ENCODE data around the gene TTLL8. TPM values are rescaled to one million over a fixed set of nuclear protein-coding genes. Genes with fewer than 3 reads are reported as not detected.

TTLL8 gene
- polyA plus RNA-seq, 2 of the 4 experiments (the other 2 are of a cell fraction) = not detected

- TF ChIP-seq SREBF2 (IDR thresholded peaks at IDR 0.05) = no peak
- TF ChIP-seq POLR2A (IDR thresholded peaks at IDR 0.05; ENCODE audit: low read length) = no peak
These were observed 61.4 kb downstream of the TTLL8 start (continued) for GRCh38 chr22:49996518-49997250.

DNA sequence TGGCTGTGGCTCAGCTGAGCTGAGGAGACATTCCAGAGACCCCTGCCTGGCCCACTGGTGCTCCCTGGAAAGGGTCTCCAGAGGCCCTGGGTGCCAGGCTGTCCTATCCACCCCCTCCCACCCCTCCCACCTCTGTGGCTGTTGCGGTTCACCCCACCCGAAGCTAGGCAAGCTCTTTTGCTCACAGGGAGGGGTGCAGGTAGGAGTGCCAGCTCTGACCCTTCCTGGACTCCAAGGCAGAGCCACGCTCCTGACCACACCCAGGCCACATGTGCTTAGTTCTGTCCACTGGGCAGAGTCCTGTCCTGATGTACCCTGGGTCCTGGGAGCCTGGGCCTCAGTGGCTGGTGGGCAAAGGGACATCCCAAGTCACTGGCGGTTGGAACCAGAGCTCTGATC is 62.0 kb downstream of the TTLL8 start:
- Histone ChIP-seq H3K27ac (0 out of 6 replicates have a peak overlapping the region, but pooled peaks of 1 of the 2 experiments have one; percentile 12), H3K4me1 (peaks cover 4% of the 10 kb centered on the region; the same call in 1 of the 3 replicates), H3K4me2 (no peak overlapping the region), H3K9me3 (peaks cover 3% of the 10 kb centered on the region; the same call in 1 of the 3 replicates), H3K4me3 (no peak overlapping the region)
- CTCF ChIA-PET = interaction anchor here (0.5 to 6.5 kb wide), 4 partner anchors 14 to 120 kb away, joined by 3 to 39 read pairs (median 16); no protein-coding TSS in a partner anchor
- WGBS (ENCODE audit: missing lambda C conversion rate) = 100% methylated on average over 1 of the region's 4 CpGs
- no peak for TF ChIP-seq MAFK (IDR thresholded peaks at IDR 0.05; ENCODE audit: partially characterized antibody)
- TF ChIP-seq EHMT2 (IDR thresholded peaks at IDR 0.05; ENCODE audit: low read depth) = no peak
- TF ChIP-seq POLR2A (IDR thresholded peaks at IDR 0.05; ENCODE audit: low read length) = no peak
- no peak for TF ChIP-seq TFCP2L1 (CRISPR knock-in tag; IDR thresholded peaks at IDR 0.05)
- TF ChIP-seq HEYL (CRISPR knock-in tag; IDR thresholded peaks at IDR 0.05) = no peak
- TF ChIP-seq ZC3H11A (IDR thresholded peaks at IDR 0.05) = no peak
- TF ChIP-seq EP300 (IDR thresholded peaks at IDR 0.05) = no peak
- no peak for TF ChIP-seq HOXA7 (CRISPR knock-in tag; IDR thresholded peaks at IDR 0.05)
- TF ChIP-seq, protein P1, sequence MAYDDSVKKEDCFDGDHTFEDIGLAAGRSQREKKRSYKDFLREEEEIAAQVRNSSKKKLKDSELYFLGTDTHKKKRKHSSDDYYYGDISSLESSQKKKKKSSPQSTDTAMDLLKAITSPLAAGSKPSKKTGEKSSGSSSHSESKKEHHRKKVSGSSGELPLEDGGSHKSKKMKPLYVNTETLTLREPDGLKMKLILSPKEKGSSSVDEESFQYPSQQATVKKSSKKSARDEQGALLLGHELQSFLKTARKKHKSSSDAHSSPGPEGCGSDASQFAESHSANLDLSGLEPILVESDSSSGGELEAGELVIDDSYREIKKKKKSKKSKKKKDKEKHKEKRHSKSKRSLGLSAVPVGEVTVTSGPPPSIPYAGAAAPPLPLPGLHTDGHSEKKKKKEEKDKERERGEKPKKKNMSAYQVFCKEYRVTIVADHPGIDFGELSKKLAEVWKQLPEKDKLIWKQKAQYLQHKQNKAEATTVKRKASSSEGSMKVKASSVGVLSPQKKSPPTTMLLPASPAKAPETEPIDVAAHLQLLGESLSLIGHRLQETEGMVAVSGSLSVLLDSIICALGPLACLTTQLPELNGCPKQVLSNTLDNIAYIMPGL (CRISPR knock-in tag; IDR thresholded peaks at IDR 0.05; ENCODE audit: borderline replicate concordance) = no peak
- no peak for TF ChIP-seq POLR2AphosphoS2 (conservative IDR thresholded peaks at IDR 0.05; ENCODE audit: low read length)
- TF ChIP-seq FOXS1 (CRISPR knock-in tag; IDR thresholded peaks at IDR 0.05) = no peak
- POLR2A ChIA-PET = no interaction called here
- ATAC-seq = no peak
- DNase-seq (ENCODE audit: low read depth in 1 of 2, low spot score in 1 of 2) = no peak
- no peak for FAIRE-seq

DNA sequence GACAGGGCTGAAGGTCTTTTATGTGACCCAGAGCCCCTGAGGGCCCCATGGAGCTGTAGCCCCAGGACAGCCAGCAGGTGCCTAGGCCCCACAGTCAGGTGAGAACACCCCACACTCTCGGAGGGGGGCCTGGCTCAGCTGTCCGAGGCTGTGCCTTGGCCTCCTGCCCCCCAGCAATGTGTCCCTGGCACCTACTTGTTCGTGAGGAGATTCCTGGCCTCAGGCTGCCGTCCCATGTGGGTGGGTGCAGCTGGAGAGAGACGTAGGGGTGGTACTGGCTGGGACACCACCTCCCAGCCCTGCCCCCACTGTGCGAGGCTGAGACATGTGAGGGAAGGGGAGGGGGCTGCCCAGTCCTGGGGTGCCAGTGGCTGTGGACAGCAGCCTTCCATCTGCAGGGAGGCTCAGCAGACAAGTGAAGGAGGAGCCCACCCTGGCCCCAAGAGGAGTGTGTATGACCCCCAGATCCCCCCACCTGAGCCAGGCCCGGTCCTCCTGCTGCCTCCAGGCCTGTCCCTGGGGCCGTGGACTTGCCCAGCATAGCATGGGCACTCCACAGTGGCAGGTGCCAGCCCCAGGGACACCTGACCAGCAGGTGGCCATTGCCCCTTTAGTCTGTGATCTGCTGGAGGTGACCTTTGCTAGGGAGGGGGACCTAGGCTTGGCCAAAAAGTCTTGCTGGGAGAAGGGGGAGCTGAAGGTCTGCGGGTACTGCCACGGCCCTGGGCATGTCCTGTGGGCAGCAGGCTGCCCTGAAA is 62.6 kb downstream of the TTLL8 start:
- Histone ChIP-seq H3K4me2 (no peak overlapping the region), H3K4me3 (no peak overlapping the region), H3K27ac (no peak overlapping the region), H3K9me3 (peaks cover 8% of the 10 kb centered on the region; the same call in 1 of the 3 replicates), H3K4me1 (peaks cover 4% of the 10 kb centered on the region; the same call in 1 of the 3 replicates)
- WGBS (ENCODE audit: missing lambda C conversion rate) = 100% methylated on average over 1 of the region's 10 CpGs
- no peak for FAIRE-seq
- POLR2A ChIA-PET = no interaction called here
- CTCF ChIA-PET = interaction anchor here (0.5 to 6.5 kb wide), 7 partner anchors 10 to 121 kb away, joined by 3 to 39 read pairs (median 10); no protein-coding TSS in a partner anchor
- no peak for ATAC-seq
- TF ChIP-seq EP300 (IDR thresholded peaks at IDR 0.05) (no peak), HES2 (IDR thresholded peaks at IDR 0.05) (no peak), HOXA7 (CRISPR knock-in tag; IDR thresholded peaks at IDR 0.05) (no peak), FOXS1 (CRISPR knock-in tag; IDR thresholded peaks at IDR 0.05) (no peak), PHF8 (IDR thresholded peaks at IDR 0.05; ENCODE audit: borderline replicate concordance, low read depth) (no peak), CHD4 (IDR thresholded peaks at IDR 0.05; ENCODE audit: borderline replicate concordance) (no peak), JUN (IDR thresholded peaks at IDR 0.05) (no peak), ELK1 (IDR thresholded peaks at IDR 0.05; ENCODE audit: low read depth, low read length) (no peak), CEBPB (IDR thresholded peaks at IDR 0.05) (no peak), HEYL (CRISPR knock-in tag; IDR thresholded peaks at IDR 0.05) (no peak), MYC (IDR thresholded peaks at IDR 0.05; ENCODE audit: borderline replicate concordance, low read length) (no peak), RNF2 (IDR thresholded peaks at IDR 0.05; ENCODE audit: borderline replicate concordance, low read depth) (no peak), TP53 (CRISPR knock-in tag; IDR thresholded peaks at IDR 0.05) (no peak), POLR2AphosphoS2 (conservative IDR thresholded peaks at IDR 0.05; ENCODE audit: low read length) (no peak), EHF (CRISPR knock-in tag; IDR thresholded peaks at IDR 0.05) (no peak), ZNF302 (CRISPR knock-in tag; IDR thresholded peaks at IDR 0.05) (no peak)
- TF ChIP-seq, protein P2, sequence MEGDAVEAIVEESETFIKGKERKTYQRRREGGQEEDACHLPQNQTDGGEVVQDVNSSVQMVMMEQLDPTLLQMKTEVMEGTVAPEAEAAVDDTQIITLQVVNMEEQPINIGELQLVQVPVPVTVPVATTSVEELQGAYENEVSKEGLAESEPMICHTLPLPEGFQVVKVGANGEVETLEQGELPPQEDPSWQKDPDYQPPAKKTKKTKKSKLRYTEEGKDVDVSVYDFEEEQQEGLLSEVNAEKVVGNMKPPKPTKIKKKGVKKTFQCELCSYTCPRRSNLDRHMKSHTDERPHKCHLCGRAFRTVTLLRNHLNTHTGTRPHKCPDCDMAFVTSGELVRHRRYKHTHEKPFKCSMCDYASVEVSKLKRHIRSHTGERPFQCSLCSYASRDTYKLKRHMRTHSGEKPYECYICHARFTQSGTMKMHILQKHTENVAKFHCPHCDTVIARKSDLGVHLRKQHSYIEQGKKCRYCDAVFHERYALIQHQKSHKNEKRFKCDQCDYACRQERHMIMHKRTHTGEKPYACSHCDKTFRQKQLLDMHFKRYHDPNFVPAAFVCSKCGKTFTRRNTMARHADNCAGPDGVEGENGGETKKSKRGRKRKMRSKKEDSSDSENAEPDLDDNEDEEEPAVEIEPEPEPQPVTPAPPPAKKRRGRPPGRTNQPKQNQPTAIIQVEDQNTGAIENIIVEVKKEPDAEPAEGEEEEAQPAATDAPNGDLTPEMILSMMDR (IDR thresholded peaks at IDR 0.05) = no peak
- DNase-seq (ENCODE audit: low read depth in 1 of 2, low spot score in 1 of 2) = no peak

Data from A549 (cell line).